ENCODE data around the gene FRMD8.
"Not testable (repeated sequence)": the region's sequence is repeated elsewhere in the genome, so short reads cannot be mapped to it uniquely, and the experiment has no call there.

FRMD8 gene

DNA sequence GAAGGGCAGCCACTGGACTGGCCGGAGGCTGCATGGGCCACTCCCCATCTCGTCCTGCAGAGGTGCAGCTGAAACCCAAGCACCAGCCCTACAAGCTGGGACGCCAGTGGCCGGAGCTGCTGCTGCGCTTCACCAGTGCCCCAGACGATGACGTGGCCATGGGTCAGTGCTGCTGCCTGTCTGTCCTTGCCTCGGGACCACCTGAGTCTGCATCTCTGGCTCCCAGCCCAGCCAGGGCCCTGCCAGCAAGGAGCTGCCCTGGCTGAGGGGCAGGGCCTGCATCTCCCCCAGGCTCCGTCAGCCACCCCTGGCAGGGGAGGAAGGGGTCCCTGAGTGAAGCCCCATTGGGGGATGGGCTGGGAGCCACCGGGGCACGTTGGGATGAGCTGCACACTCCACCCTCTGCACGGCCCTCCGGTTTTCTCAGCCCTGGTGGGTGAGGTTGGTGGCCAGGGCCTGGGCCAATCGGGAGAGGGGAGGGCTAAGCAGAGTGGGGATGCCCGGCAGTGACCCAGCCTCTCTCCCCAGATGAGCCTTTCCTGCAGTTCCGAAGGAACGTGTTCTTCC, 7.2 kb downstream of the FRMD8 start:
- DNase-seq (ENCODE audit: low read depth) = no peak

DNA sequence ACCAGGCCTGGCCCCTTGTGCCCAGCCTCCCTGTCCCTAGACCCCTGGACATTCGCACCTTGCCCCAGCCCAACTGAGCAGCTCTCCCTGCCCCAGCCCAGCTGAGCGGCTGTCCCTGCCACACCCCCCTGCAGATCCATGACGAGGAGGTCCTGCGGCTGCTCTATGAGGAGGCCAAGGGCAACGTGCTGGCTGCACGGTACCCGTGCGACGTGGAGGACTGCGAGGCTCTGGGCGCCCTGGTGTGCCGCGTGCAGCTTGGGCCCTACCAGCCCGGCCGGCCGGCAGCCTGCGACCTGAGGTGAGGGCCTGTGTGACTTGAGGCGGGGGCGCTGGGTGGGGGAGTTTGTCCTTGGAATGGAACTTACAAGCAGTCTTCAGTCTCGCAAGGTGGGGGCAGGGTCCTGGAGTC, 7.7 kb downstream of the FRMD8 start:
- DNase-seq (ENCODE audit: low read depth) = no peak

DNA sequence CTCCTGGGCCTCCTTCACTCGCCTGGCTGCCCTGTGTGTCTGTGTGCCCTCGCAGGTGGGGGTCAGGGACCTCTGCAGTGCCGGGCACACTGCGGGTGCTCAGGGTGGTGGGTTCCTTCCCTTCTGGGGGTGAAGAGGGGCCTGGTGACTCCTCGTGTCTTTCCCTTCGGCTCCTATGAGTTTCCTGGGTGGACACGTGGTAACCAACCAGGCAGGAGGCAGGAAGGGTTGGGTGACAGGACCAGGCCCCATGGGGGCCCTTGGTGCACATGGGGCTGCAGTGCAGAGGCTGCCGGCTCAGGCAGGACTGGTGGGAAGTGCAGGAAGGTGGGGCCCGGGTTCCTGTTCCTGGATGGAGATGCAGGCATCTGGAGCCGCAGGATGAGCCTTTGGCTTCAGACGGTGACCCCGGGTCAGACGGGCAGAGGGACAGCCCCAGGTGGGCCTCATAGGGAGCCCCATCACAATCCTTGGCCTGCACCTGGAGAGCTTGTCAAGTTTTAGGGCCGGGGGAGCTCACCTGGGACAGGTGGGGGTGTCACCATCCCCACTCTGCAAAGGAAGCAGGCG, 9.6 kb downstream of the FRMD8 start:
- no peak for DNase-seq (ENCODE audit: low read depth)

GRCh38 chr11:65396769-65397745, 10.6 kb downstream of the FRMD8 start:
- no peak for DNase-seq (ENCODE audit: low read depth)

GRCh38 chr11:65398362-65398910, 12.0 kb downstream of the FRMD8 start:
- DNase-seq (ENCODE audit: low read depth) = no peak

GRCh38 chr11:65399249-65399648, 12.8 kb downstream of the FRMD8 start:
- DNase-seq (ENCODE audit: low read depth) = no peak

GRCh38 chr11:65399845-65400244, 13.4 kb downstream of the FRMD8 start:
- no peak for DNase-seq (ENCODE audit: low read depth)

DNA sequence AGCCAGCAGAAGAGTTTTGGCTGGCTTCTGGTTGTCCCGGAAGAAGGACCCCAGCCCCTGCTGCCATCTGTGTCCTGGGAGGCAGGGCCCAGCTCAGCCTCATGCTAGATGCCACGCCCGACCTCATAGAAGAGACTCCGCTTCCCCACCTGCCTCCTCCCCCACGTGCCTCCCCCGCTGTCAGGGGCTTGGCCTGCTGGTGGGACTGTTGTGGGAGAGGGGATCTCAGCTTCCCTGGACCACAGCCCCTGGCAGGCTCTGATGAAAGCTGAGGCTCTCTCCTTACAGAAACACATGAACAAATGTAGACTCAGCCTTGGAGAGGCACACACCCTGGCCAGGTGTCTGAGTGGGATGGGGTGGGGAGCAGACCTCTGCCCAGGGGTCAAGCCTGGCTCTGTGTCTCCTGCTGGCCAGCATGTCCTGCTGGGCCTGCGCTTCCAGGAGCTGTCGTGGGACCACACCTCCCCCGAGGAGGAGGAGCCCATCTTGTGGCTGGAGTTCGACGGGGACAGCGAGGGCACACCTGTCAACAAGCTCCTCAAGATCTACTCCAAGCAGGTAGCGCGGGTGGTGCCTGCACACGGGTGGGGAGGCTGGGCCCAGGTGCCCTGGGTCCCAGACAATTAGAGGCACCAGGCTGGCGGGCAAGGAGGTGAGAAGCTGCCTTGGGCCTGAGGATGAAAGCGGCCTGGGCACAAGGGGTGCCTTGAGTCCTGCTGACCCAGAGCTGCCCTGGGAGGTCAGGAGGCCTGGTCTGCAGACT, 14.1 kb downstream of the FRMD8 start:
- no peak for DNase-seq (ENCODE audit: low read depth)

DNA sequence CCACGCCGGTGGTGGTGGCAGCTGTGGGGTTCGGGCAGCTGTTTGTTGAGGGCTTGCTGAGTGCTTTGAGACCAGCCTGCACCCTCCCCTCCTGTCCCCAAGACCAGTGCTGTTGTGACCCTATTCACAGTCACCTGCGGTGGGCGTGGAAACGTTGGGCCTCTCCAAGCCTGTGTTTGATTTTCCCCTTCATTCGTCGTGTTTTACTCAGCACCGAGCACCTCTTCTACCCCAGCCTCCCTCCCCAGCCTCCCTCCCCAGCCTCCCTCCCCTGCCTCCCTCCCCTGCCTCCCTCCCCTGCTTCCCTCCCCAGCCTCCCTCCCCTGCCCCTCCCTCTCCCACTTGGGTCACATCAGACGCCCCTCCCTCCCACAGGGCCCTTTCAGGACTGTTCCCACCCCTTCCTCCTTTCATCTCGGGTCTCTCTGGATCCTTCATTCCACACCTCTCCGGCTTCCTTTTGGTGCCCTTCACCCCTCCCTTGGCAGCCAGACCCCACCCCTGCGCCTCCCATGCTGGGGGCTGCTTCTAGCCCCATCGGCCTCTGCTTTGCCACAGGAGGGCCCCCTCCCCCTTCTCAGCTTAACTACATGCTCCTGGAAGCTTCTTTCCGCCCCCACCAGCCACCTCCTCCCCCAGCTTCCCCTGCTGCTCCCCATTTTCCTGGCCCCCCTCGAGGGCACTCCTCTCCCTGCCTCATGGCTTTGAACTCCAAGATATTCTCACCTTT, 14.8 kb downstream of the FRMD8 start:
- DNase-seq (ENCODE audit: low read depth) = no peak

DNA sequence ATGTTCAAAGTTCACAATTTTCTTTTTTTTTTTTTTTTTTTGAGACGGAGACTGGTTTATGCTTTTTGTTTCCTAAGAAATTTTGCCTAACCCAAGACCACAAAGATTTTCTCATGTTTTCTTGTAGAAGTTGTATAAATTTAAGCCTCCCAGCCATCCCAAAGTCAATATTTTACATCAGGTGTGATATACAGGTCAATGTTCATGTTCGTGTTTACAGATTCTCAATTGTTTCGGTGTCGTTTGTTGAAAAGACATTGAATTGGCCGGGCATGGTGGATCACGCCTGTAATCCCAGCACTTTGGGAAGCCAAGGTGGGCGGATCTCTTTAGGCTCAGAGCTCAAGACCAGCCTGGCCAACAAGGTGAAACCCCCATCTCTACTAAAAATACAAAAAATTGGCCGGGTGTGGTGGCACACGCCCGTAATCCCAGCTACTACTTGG, 15.4 kb downstream of the FRMD8 start:
- DNase-seq (ENCODE audit: low read depth) = no peak

GRCh38 chr11:65402790-65403189, 16.4 kb downstream of the FRMD8 start:
- DNase-seq (ENCODE audit: low read depth) = no peak

DNA sequence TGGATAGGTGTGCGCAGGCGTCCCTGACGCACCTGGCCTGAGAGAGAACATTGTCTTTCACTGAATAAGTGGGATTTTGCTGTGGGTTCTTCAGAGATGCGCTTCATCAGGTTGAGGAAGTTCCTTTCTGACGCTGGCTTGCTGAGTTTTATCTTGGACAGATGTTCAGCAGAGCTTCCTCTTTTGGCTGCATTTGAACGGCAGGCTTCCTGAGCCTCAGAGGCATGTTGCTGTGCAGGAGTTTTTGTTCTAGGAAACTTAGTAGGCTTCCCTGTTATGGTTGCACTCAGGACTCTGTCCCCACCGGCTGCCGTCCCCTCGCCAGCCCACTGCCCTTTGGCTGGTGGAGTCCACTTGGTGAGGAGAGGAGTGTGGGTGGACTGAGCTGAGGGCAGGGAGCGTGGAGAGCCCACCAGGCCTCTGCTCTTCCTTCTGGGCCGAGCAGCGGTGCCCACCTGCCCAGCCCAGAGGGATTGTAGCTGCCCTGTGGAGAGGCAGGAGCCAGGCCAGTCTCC, 17.2 kb downstream of the FRMD8 start:
- DNase-seq (ENCODE audit: low read depth) = no peak

DNA sequence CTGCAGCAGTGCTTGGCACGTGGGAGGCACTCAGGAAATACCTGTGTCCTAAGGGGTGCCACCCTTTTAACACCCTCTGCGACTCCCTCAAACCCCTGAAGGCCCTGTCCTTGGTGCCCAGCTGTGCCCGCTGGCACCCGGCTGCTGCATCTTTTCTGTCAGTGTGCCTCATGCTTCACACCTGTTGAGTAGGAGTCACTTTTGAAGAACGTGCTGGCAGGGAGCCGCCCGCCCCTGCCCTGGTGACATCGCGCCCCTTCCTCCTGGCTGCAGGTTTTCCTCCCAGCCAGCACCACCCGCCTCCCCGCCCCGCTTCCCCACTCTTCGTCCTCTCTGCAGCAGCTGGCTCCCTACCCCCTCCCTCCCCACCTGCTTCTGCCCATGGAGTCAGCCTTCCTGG, 17.8 kb downstream of the FRMD8 start:
- no peak for DNase-seq (ENCODE audit: low read depth)

GRCh38 chr11:65404638-65405339, 18.4 kb downstream of the FRMD8 start:
- no peak for DNase-seq (ENCODE audit: low read depth)

GRCh38 chr11:65410936-65411680, 24.7 kb downstream of the FRMD8 start:
- no peak for DNase-seq (ENCODE audit: low read depth)

GRCh38 chr11:65411681-65412070, 25.2 kb downstream of the FRMD8 start:
- no peak for DNase-seq (ENCODE audit: low read depth)

DNA sequence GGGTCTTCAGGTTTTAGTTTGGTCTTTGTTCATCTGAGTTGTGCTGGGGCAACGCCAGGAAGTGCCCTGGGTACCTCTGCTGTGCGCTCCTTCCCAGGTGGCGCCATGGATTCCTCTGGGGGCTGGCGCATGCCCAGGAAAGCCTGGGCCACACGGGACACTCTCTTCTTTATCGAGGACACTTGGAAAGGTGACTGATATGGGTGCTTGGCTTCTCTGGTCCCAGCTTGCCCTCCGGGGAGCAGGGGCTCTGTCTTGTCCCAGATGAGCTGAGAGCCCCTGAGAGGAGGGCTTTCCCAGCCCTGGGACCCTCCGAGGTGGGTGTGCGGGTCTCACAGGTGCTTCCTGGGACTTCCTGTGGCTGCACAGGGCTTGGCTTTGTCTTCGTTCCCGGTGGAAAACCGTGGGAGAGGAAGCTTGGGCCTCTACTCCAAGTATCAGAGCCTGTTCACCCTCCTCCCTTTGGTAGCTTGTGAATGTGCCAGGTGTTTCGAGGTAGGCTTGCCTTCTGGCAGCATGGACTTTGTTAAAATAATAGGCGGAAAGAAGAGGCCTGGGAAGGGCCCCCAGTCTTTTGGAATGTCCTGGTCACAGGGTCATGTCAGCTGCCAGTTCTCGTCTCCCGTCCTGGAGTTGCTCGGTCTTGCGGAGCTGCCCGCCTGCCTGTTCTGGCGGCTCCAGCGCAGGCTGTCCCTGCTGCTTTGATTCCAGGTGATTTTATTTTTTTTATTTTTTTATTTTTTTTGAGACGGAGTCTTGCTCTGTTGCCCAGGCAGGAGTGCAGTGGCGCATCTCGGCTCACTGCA, 26.0 kb downstream of the FRMD8 start:
- no peak for DNase-seq (ENCODE audit: low read depth)

DNA sequence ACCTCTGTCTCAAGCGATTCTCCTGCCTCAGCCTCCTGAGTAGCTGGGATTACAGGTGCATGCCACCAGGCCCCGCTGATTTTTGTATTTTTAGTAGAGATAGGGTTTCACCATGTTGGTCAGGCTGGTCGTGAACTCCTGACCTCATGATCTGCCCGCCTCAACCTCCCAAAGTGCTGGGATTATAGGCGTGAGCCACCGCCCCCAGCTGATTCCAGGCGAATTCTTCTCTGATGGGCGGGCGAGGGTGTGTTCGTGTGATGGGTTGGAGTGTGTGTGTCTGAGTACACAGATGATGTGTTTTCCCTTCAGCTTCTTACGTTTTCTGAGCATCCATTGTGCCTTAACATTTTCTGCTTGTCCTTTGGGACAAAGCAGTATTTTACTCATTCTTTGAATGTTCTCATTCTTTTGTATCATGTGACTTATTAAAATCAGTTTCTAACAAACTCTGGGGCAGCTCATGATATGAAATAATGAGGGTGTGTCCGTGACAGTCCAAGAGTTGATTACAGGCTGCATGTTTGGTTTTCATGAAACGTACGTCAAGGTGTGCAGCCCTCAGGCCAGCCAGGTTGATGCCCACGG, 26.7 kb downstream of the FRMD8 start:
- not testable (repeated sequence) for DNase-seq (ENCODE audit: low read depth)
